ENCODE results near the gene PSMG2. TPM values are rescaled to one million over a fixed set of nuclear protein-coding genes. Genes with fewer than 3 reads are reported as not detected.

The PSMG2 gene
- polyA plus RNA-seq, 1 of the 3 experiments (the other 2 are of a cell fraction): 36.0 TPM

DNA sequence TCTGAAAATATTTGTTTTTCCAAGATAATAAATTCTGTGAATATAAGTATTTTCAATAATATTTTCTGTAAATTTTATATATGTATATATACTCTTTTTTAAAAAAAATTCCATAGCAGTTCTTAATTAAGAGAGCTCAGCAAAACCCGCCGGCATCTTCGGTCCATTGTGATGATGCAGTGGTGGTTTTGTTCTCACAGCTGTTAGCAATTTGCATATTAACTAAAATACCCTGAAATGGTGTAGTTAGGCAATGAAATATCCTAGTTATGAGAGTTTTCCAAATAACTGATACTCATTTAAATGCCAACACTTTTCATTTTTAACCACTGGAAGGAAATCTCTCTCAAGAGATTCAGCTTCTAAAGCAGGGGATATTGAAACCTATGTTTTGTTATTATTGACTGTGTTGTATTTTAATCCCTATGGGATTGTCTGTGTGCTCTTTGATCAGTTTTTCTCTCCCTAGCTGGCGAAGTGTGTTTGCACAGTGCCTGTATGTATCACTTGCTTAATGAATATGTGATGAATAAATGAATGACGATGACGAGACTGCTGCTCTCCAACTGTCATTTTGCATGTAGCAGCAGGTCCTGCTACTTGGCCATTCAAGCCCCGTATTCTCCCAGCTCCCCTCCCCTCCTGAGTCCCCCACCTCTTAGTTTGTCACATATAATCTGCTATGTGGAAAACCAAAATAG lies 42.4 kb downstream of the PSMG2 start:
- TF ChIP-seq SMC3 (IDR thresholded peaks at IDR 0.05; ENCODE audit: low read depth, low read length) (no peak), MXI1 (IDR thresholded peaks at IDR 0.05; ENCODE audit: low read depth, low read length) (no peak), IRF3 (IDR thresholded peaks at IDR 0.05; ENCODE audit: low read depth, low read length) (no peak), EP300 (IDR thresholded peaks at IDR 0.05; ENCODE audit: borderline replicate concordance in 1 of 2, low read depth in 1 of 2, low read length in 1 of 2) (no peak), YY1 (IDR thresholded peaks at IDR 0.05; ENCODE audit: low read depth) (no peak), TCF12 (IDR thresholded peaks at IDR 0.05) (no peak), RAD21 (IDR thresholded peaks at IDR 0.05; ENCODE audit: low read length) (no peak), FOXM1 (IDR thresholded peaks at IDR 0.05; ENCODE audit: low read depth) (no peak), MEF2A (IDR thresholded peaks at IDR 0.05; ENCODE audit: borderline replicate concordance, low read depth) (no peak)
- TF ChIP-seq, protein P1, sequence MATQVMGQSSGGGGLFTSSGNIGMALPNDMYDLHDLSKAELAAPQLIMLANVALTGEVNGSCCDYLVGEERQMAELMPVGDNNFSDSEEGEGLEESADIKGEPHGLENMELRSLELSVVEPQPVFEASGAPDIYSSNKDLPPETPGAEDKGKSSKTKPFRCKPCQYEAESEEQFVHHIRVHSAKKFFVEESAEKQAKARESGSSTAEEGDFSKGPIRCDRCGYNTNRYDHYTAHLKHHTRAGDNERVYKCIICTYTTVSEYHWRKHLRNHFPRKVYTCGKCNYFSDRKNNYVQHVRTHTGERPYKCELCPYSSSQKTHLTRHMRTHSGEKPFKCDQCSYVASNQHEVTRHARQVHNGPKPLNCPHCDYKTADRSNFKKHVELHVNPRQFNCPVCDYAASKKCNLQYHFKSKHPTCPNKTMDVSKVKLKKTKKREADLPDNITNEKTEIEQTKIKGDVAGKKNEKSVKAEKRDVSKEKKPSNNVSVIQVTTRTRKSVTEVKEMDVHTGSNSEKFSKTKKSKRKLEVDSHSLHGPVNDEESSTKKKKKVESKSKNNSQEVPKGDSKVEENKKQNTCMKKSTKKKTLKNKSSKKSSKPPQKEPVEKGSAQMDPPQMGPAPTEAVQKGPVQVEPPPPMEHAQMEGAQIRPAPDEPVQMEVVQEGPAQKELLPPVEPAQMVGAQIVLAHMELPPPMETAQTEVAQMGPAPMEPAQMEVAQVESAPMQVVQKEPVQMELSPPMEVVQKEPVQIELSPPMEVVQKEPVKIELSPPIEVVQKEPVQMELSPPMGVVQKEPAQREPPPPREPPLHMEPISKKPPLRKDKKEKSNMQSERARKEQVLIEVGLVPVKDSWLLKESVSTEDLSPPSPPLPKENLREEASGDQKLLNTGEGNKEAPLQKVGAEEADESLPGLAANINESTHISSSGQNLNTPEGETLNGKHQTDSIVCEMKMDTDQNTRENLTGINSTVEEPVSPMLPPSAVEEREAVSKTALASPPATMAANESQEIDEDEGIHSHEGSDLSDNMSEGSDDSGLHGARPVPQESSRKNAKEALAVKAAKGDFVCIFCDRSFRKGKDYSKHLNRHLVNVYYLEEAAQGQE (IDR thresholded peaks at IDR 0.05; ENCODE audit: low read depth, low read length): no peak
- TF ChIP-seq, protein P2, sequence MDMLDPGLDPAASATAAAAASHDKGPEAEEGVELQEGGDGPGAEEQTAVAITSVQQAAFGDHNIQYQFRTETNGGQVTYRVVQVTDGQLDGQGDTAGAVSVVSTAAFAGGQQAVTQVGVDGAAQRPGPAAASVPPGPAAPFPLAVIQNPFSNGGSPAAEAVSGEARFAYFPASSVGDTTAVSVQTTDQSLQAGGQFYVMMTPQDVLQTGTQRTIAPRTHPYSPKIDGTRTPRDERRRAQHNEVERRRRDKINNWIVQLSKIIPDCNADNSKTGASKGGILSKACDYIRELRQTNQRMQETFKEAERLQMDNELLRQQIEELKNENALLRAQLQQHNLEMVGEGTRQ (IDR thresholded peaks at IDR 0.05; ENCODE audit: borderline replicate concordance, low read depth, low read length): no peak
- H3F3A ChIP-seq (replicated peaks; ENCODE audit: insufficient read depth): peaks cover 15% of the 10 kb centered on the region
- H3K4me3 ChIP-seq (ENCODE audit: low read depth in 2 of 2, low read length in 1 of 2): no peak overlapping the region
- H3K4me1 ChIP-seq (ENCODE audit: control insufficient read depth in 1 of 2, insufficient read depth in 2 of 2, low read depth in 1 of 2, low read length in 1 of 2): no peaks in the 10 kb centered on the region; a peak in 2 of 4 replicates
- no peaks in the 10 kb centered on the region for H3K36me3 ChIP-seq (replicated peaks in 1 of 2; ENCODE audit: control insufficient read depth in 1 of 2, insufficient read depth in 2 of 2, low read length in 1 of 2)
- POLR2A ChIA-PET: interaction anchor here (0.6 kb wide), 1 partner anchor 22 kb away, joined by 4 read pairs; no protein-coding TSS in a partner anchor
- H3K27ac ChIP-seq (ENCODE audit: low read depth in 2 of 2, low read length in 1 of 2): no peak overlapping the region
- CTCF ChIA-PET: interaction anchor here (0.6 to 13.1 kb wide), 12 partner anchors 13 to 195 kb away, joined by 3 to 124 read pairs (median 6); no protein-coding TSS in a partner anchor
- H3K9me3 ChIP-seq: no peaks in the 10 kb centered on the region
- H2AFZ ChIP-seq (ENCODE audit: low read depth): no peak overlapping the region
- no peaks in the 10 kb centered on the region for H3K79me2 ChIP-seq (ENCODE audit: insufficient read depth)
- DNase-seq: no peak
- H3K4me2 ChIP-seq: no peak overlapping the region
- H3K9me2 ChIP-seq: no peaks in the 10 kb centered on the region
- H3K27me3 ChIP-seq (ENCODE audit: insufficient read depth): no peaks in the 10 kb centered on the region
- no peaks in the 10 kb centered on the region for H4K20me1 ChIP-seq (ENCODE audit: insufficient read depth)
- H3K9ac ChIP-seq: no peak overlapping the region
- 86% methylated on average over 7 of the region's 7 CpGs for WGBS (ENCODE audit: low lambda C conversion rate)
